Liver (tissue), 3 donors: ENCODE data around the gene DNM1L.

Experiments used
- ATF3 ChIP-seq: IDR thresholded peaks from 2 replicates; pipeline ENCODE4 v1.6.1; 2016; ENCODE audit warnings: antibody characterized with exemption
- CTCF ChIP-seq: fragments of 150-350 bp; IDR thresholded peaks from 2 replicates; pipeline ENCODE4 v1.5.1; 2017; ENCODE audit warnings: improper control_type of control experiment, low read depth, low read length; ENCODE audit not compliant: missing input control
- FOXA1 ChIP-seq: IDR thresholded peaks from 2 replicates; pipeline ENCODE4 v1.6.1; 2016; ENCODE audit warnings: antibody characterized with exemption
- HNF4G ChIP-seq: IDR thresholded peaks from 2 replicates; pipeline ENCODE4 v1.6.1; 2016; ENCODE audit warnings: antibody characterized with exemption
- JUND ChIP-seq, 2 donors: IDR thresholded peaks; 2 replicates each; pipeline ENCODE4 v1.6.1; 2016; ENCODE audit warnings: antibody characterized with exemption in 2 of 2
- MAX ChIP-seq: IDR thresholded peaks from 2 replicates; pipeline ENCODE4 v1.6.1; 2016; ENCODE audit warnings: antibody characterized with exemption
- NR2F2 ChIP-seq: IDR thresholded peaks from 2 replicates; pipeline ENCODE4 v1.6.1; 2016; ENCODE audit warnings: antibody characterized with exemption
- RAD21 ChIP-seq, 2 donors: IDR thresholded peaks; 2 replicates each; pipeline ENCODE4 v1.6.1; 2016; ENCODE audit warnings: antibody characterized with exemption in 2 of 2, mild to moderate bottlenecking in 2 of 2
- REST ChIP-seq: IDR thresholded peaks from 2 replicates; pipeline ENCODE4 v1.6.1; 2016; ENCODE audit warnings: antibody characterized with exemption, mild to moderate bottlenecking
- TAF1 ChIP-seq: conservative IDR thresholded peaks from 2 replicates; pipeline ENCODE4 v1.6.1; 2016; ENCODE audit warnings: antibody characterized with exemption, mild to moderate bottlenecking
- donor health status: healthy.
- donor health status: healthy.

- no peak for TF ChIP-seq CTCF
- peak in 1 of 2 donors; percentile 21 for TF ChIP-seq RAD21 (IDR thresholded peaks at IDR 0.05)
- no peak for TF ChIP-seq HNF4G
- no peak for TF ChIP-seq JUND (IDR thresholded peaks at IDR 0.05)
- TF ChIP-seq REST = peak; percentile 16
- peak; percentile 60 for TF ChIP-seq TAF1
- TF ChIP-seq NR2F2 = no peak
- TF ChIP-seq ATF3 = no peak
- TF ChIP-seq MAX = peak; percentile 85
- no peak for TF ChIP-seq FOXA1
Measured at GRCh38 chr12:32679091-32679919, at the start of gene DNM1L.
